Muscle of leg (tissue), 11 donors: ENCODE results near the gene LRIT2. TPM values are rescaled to one million over a fixed set of nuclear protein-coding genes. Genes with fewer than 3 reads are reported as not detected.

Experiments used
- DNase-seq: peaks from one replicate; pipeline ENCODE4 v3.0.0; 2013
- H3K27ac ChIP-seq: one replicate; pipeline ENCODE4 v1.5.1; 2013; ENCODE audit warnings: mild to moderate bottlenecking, low read length, control low read depth
- H3K27me3 ChIP-seq: one replicate; pipeline ENCODE4 v1.6.1; 2013; ENCODE audit warnings: low read length; ENCODE audit not compliant: control insufficient read depth, insufficient read depth
- H3K36me3 ChIP-seq: one replicate; pipeline ENCODE4 v1.6.1; 2013; ENCODE audit warnings: low read length; ENCODE audit not compliant: control insufficient read depth, insufficient read depth
- H3K4me1 ChIP-seq: one replicate; pipeline ENCODE4 v1.6.1; 2013; ENCODE audit warnings: low read length; ENCODE audit not compliant: control insufficient read depth, insufficient read depth
- H3K4me3 ChIP-seq: one replicate; pipeline ENCODE4 v1.5.1; 2013; ENCODE audit warnings: low read length, control low read depth
- H3K9me3 ChIP-seq: replicated peaks from 2 replicates; pipeline ENCODE4 v1.6.1; 2013; ENCODE audit warnings: low read depth, low read length; ENCODE audit not compliant: control insufficient read depth
- WGBS: methylation state at CpG from one replicate; pipeline ENCODE4 v1.1.5; 2013; ENCODE audit warnings: missing lambda C conversion rate; ENCODE audit not compliant: insufficient coverage; 5-methylcytosine and 5-hydroxymethylcytosine counted together
- polyA plus RNA-seq, 8 donors: library from polyadenylated mRNA; unstranded; fragments of 120-200 nt; gene quantifications; one replicate each; pipeline versions ENCODE4 v1.2.1 to v1.2.3, GENCODE V29; 2013; ENCODE audit warnings: inconsistent platforms in 1 of 8, low replicate concordance in 1 of 8; ENCODE audit not compliant: insufficient read length in 8 of 8, insufficient read depth in 1 of 8
- total RNA-seq: library from RNA; stranded (reverse); fragments of 120-200 nt; gene quantifications from one replicate; pipeline ENCODE4 v1.2.4, GENCODE V29; 2013

LRIT2 gene
- total and polyA plus RNA-seq, 9 donors: not detected

DNA sequence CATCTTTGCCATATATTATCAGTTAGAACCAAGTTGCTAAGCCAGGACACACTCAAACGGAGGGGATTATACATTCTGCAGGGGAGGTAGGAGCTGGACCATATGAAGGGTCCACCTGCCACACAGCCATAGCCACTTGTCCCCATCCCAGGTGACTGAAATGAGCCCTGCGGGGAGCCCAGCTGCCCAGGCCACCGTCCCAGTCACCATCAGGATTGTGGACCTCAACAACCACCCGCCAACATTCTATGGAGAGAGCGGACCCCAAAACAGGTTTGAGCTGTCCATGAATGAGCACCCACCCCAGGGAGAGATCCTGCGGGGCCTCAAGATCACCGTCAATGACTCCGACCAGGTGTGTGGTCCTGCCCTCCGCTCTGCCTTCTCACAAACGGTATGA lies 17.3 kb downstream of the LRIT2 start:
- Histone ChIP-seq H3K9me3 (no peaks in the 10 kb centered on the region), H3K27me3 (no peaks in the 10 kb centered on the region), H3K36me3 (no peaks in the 10 kb centered on the region), H3K27ac (no peak overlapping the region), H3K4me1 (no peaks in the 10 kb centered on the region), H3K4me3 (no peak overlapping the region)
- DNase-seq: no peak
- 85% methylated on average over 9 of the region's 10 CpGs for WGBS

DNA sequence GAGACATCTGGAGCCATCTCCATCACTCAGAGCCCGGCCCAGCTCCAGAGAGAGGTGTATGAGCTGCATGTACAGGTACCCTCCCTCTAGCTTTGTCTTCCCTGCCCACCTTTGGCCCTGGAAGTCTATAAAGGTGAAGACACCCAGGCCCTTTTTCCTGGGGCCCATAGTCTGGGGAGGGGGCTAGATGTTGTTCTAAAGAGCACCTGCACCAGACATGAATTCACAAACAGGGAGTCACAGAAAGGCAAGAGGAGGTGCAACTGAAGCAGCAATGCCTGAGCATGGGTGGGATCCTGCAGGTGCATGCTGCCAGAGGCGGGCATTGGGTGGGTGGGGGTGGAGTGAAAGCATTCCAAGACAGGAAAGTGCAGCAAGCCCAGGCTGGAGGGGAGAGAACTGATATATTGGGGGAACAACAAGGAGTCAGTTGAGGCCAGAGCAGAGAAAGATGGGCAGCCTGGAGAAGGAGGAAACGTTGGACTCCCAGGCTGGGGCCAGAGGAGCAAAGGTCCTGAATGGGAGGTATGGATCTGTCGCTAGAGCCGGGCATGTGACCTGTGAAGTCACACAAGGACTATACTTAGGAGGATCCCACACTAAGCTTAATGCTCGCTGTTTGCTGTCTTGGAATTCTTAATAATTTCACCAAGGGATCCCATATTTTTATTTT lies 19.4 kb downstream of the LRIT2 start:
- no peaks in the 10 kb centered on the region for H3K9me3 ChIP-seq
- 72% methylated on average over 4 of the region's 6 CpGs for WGBS
- no peaks in the 10 kb centered on the region for H3K4me1 ChIP-seq
- no peaks in the 10 kb centered on the region for H3K27me3 ChIP-seq
- H3K4me3 ChIP-seq: no peak overlapping the region
- no peak for DNase-seq
- H3K27ac ChIP-seq: no peak overlapping the region
- no peaks in the 10 kb centered on the region for H3K36me3 ChIP-seq

DNA sequence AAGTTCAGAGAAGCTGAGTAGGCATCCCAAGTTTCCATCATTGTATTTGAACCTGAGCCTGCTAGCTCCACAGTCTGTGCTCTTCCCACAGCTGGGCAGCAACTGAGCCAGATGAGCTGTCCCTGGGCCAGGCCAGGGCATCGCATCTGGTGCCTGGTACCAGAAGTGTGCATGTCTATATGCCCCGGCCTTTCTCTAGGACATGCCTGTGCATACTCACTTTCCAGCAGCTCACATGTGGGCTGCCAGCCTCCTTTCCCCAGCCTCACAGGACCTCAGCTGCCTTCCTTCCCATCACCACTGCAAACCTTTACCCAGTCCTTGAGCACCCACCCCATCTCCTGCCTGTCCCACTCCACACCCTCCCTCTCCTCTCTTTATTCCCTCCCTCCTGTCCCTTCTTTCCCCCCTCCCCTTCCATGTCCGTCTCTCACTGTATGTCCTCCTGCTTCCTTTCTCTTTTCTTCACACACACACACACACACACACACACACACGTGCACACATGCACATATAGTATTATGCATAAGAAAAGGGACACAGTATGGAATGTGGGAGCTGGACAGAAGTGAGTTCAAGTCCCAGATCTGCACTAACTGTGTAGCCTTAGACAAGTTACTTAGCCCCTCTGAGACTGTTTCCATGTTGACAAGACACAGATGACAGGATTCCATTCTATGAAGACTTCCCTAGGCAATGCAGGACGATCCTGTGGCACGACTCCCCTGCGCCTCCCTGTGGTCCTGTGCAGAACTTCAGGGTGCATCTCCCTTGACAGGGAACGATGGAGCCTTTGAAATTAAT lies 20.1 kb downstream of the LRIT2 start:
- Histone ChIP-seq H3K4me1 (no peaks in the 10 kb centered on the region), H3K36me3 (no peaks in the 10 kb centered on the region), H3K9me3 (no peaks in the 10 kb centered on the region), H3K4me3 (no peak overlapping the region), H3K27me3 (no peaks in the 10 kb centered on the region), H3K27ac (no peak overlapping the region)
- no peak for DNase-seq
- WGBS: 35% methylated on average over 5 of the region's 8 CpGs

DNA sequence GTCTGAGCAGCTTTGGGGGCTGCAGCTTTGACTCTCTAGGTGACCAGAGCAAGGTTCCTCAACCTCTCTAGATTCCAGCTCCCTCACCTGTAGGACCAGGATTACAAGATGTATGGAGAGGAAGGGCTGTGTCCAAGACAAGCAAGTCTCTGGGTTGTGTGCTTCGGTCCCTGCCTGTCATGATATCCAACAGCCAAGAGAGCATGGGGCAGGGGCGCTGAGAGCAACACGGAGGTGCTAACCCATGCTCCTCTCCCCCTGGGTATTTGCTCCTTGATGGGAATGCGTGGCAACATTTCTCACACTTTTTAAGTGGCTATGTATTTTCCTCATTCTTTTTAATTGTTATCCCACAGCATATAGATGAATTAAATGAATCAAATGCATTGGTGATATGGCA lies 20.7 kb downstream of the LRIT2 start:
- H3K27ac ChIP-seq: no peak overlapping the region
- H3K27me3 ChIP-seq: no peaks in the 10 kb centered on the region
- no peaks in the 10 kb centered on the region for H3K9me3 ChIP-seq
- WGBS: no CpG with 5 or more reads among the region's 4 CpGs
- no peaks in the 10 kb centered on the region for H3K4me1 ChIP-seq
- DNase-seq: no peak
- no peak overlapping the region for H3K4me3 ChIP-seq
- H3K36me3 ChIP-seq: no peaks in the 10 kb centered on the region

DNA sequence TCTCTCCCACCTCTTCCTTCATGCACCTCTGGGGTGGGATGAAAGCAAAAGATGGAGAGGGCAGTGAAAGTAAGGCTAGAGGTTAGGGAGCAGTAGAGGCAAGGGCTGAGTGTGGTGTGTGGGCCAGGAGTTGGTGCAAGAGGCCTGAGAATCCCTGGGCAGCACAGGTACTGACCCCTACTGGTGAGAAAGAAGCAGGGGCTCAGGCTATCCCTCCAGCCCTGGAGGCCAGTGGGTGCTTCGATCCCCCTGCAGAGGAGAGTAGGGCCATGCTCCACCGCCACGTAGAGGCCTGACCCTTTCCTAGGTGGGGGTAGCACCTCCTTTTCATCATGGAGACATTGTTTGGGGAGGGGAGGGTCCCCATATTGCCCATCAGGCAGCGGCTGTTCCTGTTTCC lies 21.2 kb downstream of the LRIT2 start:
- Histone ChIP-seq H3K4me1 (no peaks in the 10 kb centered on the region), H3K4me3 (no peak overlapping the region), H3K27me3 (no peaks in the 10 kb centered on the region), H3K27ac (no peak overlapping the region), H3K36me3 (no peaks in the 10 kb centered on the region), H3K9me3 (no peaks in the 10 kb centered on the region)
- DNase-seq: no peak
- 76% methylated on average over 4 of the region's 4 CpGs for WGBS

DNA sequence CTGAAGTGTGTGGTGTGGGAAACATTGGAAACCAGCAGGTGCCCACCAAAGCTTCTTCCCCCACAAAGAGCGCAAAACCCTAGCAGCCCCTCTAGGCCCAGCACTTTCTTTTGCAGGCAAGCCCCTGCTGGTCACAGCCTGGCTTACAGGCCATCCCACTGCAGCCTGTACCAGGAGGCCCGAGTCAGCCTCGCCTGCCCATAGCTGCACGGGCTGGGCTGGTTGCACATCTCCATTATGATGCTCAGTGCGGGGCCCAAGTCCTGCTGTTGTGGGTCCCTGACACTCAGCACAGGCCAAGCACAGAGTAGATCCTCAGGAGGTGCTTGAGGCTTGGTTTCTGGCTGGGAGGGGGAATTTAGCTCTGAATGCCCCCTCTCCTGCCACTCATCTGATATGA lies 23.0 kb downstream of the LRIT2 start:
- H3K9me3 ChIP-seq: no peaks in the 10 kb centered on the region
- no peak overlapping the region for H3K27ac ChIP-seq
- WGBS: 63% methylated on average over 4 of the region's 5 CpGs

DNA sequence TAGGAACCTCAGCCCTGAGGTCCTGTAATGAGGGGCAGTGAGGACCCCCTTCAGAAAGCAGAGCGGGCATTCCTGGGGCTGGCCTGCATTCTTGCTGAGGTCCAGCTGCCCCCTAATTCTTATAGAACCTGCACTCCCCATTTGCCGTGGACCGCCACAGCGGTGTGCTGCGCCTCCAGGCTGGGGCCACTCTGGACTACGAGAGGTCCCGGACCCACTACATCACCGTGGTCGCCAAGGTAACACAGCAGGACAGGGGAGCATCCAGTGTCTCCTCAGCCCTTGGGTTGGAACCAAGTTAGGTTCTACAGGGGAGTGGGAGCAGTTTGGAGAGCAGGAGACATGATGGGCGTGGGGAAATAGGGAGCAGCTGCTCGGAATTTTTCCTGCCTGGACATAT lies 23.7 kb downstream of the LRIT2 start:
- Histone ChIP-seq H3K27ac (no peak overlapping the region), H3K36me3 (no peaks in the 10 kb centered on the region), H3K9me3 (no peaks in the 10 kb centered on the region), H3K27me3 (peaks cover 14% of the 10 kb centered on the region), H3K4me3 (no peak overlapping the region), H3K4me1 (no peaks in the 10 kb centered on the region)
- DNase-seq: no peak
- 92% methylated on average over 7 of the region's 11 CpGs for WGBS

More for the DNA sequence above, 23.0 kb downstream of the LRIT2 start:
- H3K27me3 ChIP-seq: peaks cover 8% of the 10 kb centered on the region
- no peak overlapping the region for H3K4me3 ChIP-seq
- no peaks in the 10 kb centered on the region for H3K36me3 ChIP-seq
- DNase-seq: no peak
- no peaks in the 10 kb centered on the region for H3K4me1 ChIP-seq

DNA sequence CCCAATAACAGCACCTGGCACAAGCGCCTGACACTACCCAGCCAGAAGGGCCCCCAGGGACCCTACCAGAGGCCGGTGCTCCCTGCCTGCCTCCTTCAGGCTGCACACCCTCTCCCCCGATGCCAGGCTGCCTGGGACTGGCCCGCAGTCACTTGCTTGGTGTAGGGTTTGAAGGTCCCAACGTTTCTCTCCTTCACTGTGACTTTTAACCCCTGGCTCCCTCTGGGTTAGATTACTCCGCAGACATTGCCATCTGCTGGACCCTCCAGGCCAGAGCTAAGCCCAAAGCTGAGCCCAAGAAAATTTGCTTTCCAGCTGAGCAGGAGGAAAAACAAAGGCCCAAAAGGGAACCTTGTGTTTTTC lies 24.1 kb downstream of the LRIT2 start:
- H3K9me3 ChIP-seq: no peaks in the 10 kb centered on the region
- H3K27ac ChIP-seq: no peak overlapping the region
- WGBS: 22% methylated on average over 2 of the region's 6 CpGs
- no peaks in the 10 kb centered on the region for H3K4me1 ChIP-seq
- no peak overlapping the region for H3K4me3 ChIP-seq
- no peaks in the 10 kb centered on the region for H3K36me3 ChIP-seq
- DNase-seq: no peak
- H3K27me3 ChIP-seq: peaks cover 19% of the 10 kb centered on the region

DNA sequence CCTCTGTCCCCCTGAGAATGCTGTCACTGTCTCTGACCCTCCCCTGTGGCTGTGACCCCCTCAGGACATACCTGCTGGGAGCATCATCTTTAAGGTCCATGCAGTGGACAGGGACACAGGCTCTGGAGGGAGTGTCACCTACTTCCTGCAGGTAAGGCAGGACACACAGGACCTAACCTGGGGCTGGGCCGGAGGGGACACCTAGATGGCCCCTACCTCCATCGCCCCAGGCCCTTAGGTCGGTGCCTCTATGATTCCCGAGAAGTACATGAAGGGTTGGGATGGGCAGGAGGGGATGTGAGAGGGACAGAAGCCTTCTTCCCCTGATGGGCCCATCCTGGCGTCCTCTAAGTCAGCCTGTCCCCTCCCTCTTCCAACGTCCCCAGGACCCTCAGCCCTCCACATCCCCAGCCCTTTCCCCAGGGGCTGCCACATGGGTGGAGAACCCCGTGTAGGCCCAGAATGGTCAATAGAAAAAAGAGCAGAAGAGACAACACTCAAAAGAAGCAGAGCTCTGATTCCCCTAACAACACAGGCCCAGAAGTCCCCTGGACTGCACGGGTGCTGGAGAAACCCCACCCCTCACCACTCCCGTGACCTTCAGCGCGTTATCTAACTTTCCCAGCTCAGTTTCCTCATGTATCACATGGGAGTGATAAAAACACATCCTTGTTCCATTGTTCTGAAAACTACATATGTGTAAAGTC lies 24.7 kb downstream of the LRIT2 start:
- Histone ChIP-seq H3K4me1 (no peaks in the 10 kb centered on the region), H3K36me3 (no peaks in the 10 kb centered on the region), H3K9me3 (no peaks in the 10 kb centered on the region), H3K27ac (no peak overlapping the region), H3K27me3 (peaks cover 24% of the 10 kb centered on the region), H3K4me3 (no peak overlapping the region)
- no peak for DNase-seq
- WGBS: 73% methylated on average over 7 of the region's 11 CpGs

DNA sequence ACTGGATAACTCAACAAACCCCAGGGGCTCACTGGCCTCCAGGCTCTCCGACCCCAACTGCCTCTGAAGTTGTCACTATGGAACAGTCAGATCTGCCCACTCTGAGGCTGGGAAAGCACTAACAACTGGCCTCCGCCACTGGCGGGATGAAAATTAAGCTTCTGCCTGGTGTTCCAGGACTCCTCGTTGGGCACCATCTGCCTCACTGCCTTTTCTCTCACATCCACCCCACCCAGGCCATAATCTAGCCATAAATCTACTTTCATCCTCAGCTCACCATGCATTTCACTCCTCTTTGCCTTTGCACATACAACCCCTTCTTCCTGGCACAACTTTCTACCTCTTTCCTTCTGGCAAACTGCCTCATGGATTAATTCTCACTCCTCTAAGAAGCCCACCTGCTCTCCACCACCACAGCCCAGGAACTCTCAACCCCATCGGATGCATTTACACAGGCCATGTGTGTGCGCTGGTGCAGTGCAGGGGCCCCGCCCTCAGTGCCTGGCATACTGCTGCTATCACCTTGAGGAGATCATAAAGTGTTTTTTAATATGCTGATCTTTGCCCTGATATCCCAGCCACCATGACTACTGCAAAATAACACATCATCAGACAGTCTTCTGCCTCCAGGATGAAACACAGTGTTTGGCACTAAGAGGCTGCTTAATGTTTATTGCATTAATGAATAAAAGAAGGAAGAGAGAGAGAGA lies 27.0 kb downstream of the LRIT2 start:
- WGBS: 54% methylated on average over 4 of the region's 7 CpGs
- Histone ChIP-seq H3K27me3 (peaks cover 46% of the 10 kb centered on the region), H3K36me3 (no peaks in the 10 kb centered on the region), H3K9me3 (no peaks in the 10 kb centered on the region), H3K4me3 (no peak overlapping the region), H3K4me1 (peaks cover 12% of the 10 kb centered on the region), H3K27ac (no peak overlapping the region)
- no peak for DNase-seq
